GM23338 (cell line): ENCODE results near the gene COBLL1.

Experiments used
- CREB1 ChIP-seq: fragments of 250-450 bp; sonication (Bioruptor Pico); IDR thresholded peaks from 2 replicates; pipeline ENCODE4 v1.5.0; 2020; ENCODE audit warnings: low read depth, mild to moderate bottlenecking, moderate library complexity
- CTCF ChIP-seq, 2 experiments: fragments of 200-600 bp in 1 of 2; sonication (generic) in 1 of 2; conservative IDR thresholded peaks; 2 replicates each; pipeline versions ENCODE4 v1.5.1 to v1.6.1; 2016 to 2017; ENCODE audit warnings: antibody characterized with exemption in 2 of 2, low read depth in 2 of 2, mild to moderate bottlenecking in 2 of 2, moderate library complexity in 1 of 2
- EZH2 ChIP-seq: fragments of 200-600 bp; sonication (generic); IDR thresholded peaks from one replicate; pipeline ENCODE4 v1.8.0; 2017; ENCODE audit warnings: antibody characterized with exemption, mild to moderate bottlenecking, low read depth; ENCODE audit not compliant: unreplicated experiment
- EZH2phosphoT487 ChIP-seq: fragments of 200-600 bp; sonication (generic); IDR thresholded peaks from one replicate; pipeline ENCODE4 v1.8.1; 2018; ENCODE audit warnings: antibody characterized with exemption; ENCODE audit not compliant: unreplicated experiment
- JUNB ChIP-seq: IDR thresholded peaks from one replicate; pipeline ENCODE4 v1.6.1; 2016; ENCODE audit warnings: antibody characterized with exemption; ENCODE audit not compliant: unreplicated experiment
- POLR2AphosphoS5 ChIP-seq: IDR thresholded peaks from 2 replicates; pipeline ENCODE4 v1.6.1; 2016; ENCODE audit warnings: antibody characterized with exemption, low read depth
- REST ChIP-seq: IDR thresholded peaks from one replicate; pipeline ENCODE4 v1.6.1; 2018; ENCODE audit warnings: antibody characterized with exemption; ENCODE audit not compliant: unreplicated experiment
- TF ChIP-seq, protein P1 (sequence below): IDR thresholded peaks from 2 replicates; pipeline ENCODE4 v1.6.1; 2016; ENCODE audit warnings: antibody characterized with exemption

DNA sequence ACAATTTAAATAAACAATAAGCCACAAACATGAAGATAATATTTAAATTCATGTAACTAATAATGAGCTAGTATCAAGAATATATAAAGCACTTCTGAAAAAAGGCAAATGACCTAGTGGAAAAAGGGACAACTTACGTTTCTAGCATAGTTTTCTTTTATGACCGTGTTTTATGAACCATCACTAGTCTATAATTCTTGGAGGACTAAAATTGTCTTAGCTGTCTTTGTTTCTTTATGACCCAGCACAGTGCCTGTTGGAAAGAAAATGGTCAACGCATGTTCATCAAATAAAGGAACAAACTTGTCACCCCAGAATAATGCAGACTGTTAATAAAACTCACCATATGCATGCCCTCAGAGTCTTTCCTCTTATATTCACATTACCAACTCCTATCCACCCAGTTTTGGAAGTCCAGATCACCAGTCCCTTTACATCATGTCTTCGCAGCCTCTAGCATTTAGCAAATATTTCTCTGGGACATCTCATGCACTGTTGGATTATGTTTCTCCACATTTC, 162.9 kb downstream of the COBLL1 start:
- TF ChIP-seq EZH2 (no peak), CTCF (conservative IDR thresholded peaks at IDR 0.05; ENCODE audit: low read depth in 2 of 2) (no peak), POLR2AphosphoS5 (no peak), REST (no peak), JUNB (no peak), EZH2phosphoT487 (no peak), CREB1 (CRISPR knock-in tag) (no peak)
- TF ChIP-seq, protein P1, sequence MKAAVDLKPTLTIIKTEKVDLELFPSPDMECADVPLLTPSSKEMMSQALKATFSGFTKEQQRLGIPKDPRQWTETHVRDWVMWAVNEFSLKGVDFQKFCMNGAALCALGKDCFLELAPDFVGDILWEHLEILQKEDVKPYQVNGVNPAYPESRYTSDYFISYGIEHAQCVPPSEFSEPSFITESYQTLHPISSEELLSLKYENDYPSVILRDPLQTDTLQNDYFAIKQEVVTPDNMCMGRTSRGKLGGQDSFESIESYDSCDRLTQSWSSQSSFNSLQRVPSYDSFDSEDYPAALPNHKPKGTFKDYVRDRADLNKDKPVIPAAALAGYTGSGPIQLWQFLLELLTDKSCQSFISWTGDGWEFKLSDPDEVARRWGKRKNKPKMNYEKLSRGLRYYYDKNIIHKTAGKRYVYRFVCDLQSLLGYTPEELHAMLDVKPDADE, result no peak
